RWPE1 (cell line): ENCODE measurements around the gene RASAL3.

Experiments used
- CTCF ChIA-PET: fragments of 350-600 bp; sonication (Branson Sonifier 250); formaldehyde crosslinking; extraction: SDS; loops from one replicate; lab custom pipeline; 2021; lab: Yijun Ruan, JAX
- POLR2A ChIA-PET: fragments of 400-600 bp; formaldehyde crosslinking; extraction: SDS; loops from one replicate; lab custom pipeline; 2020; ENCODE audit warnings: antibody characterized with exemption; ENCODE audit not compliant: low non-redundant PET; lab: Yijun Ruan, JAX
- DNase-seq: peaks from one replicate; pipeline ENCODE4 v3.0.0; 2012; ENCODE audit warnings: low spot score
- H3K27ac ChIP-seq: fragments of 450-650 bp; 2 replicates; pipeline ENCODE4 v1.5.1; 2017
- CTCF ChIP-seq: fragments of 450-650 bp; conservative IDR thresholded peaks from 2 replicates; pipeline ENCODE4 v1.5.1; 2017; ENCODE audit warnings: low read depth, mild to moderate bottlenecking

Gene RASAL3

GRCh38 chr19:15471639-15472101 lies 7.3 kb upstream of the RASAL3 start:
- TF ChIP-seq CTCF: no peak
- H3K27ac ChIP-seq: no peak overlapping the region
- CTCF ChIA-PET: no interaction called here
- POLR2A ChIA-PET: no interaction called here
- no peak for DNase-seq

GRCh38 chr19:15469513-15470297 lies 5.4 kb upstream of the RASAL3 start:
- H3K27ac ChIP-seq: no peak overlapping the region
- DNase-seq: no peak
- no peak for TF ChIP-seq CTCF
- POLR2A ChIA-PET: interaction anchor here (0.5 kb wide), 1 partner anchor 779 kb away, joined by 3 read pairs; no protein-coding TSS in a partner anchor
- CTCF ChIA-PET: interaction anchor here (0.8 kb wide), 1 partner anchor 33 kb away, joined by 3 read pairs; no protein-coding TSS in a partner anchor

GRCh38 chr19:15468675-15469512 lies 4.5 kb upstream of the RASAL3 start:
- H3K27ac ChIP-seq: no peak overlapping the region
- CTCF ChIA-PET: interaction anchor here (0.8 kb wide), 1 partner anchor 32 kb away, joined by 3 read pairs; no protein-coding TSS in a partner anchor
- POLR2A ChIA-PET: interaction anchor here (0.5 kb wide), 1 partner anchor 779 kb away, joined by 3 read pairs; no protein-coding TSS in a partner anchor
- no peak for TF ChIP-seq CTCF
- no peak for DNase-seq

GRCh38 chr19:15467734-15468214 lies 3.4 kb upstream of the RASAL3 start:
- TF ChIP-seq CTCF: no peak
- ChIA-PET CTCF (interaction anchor here (0.6 kb wide), 1 partner anchor 921 kb away, joined by 4 read pairs; no protein-coding TSS in a partner anchor), POLR2A (no interaction called here)
- DNase-seq: no peak
- no peak overlapping the region for H3K27ac ChIP-seq

GRCh38 chr19:15466851-15467733 lies 2.7 kb upstream of the RASAL3 start:
- CTCF ChIA-PET: interaction anchor here (0.7 kb wide), 1 partner anchor 14 kb away, joined by 3 read pairs; no protein-coding TSS in a partner anchor
- DNase-seq: no peak
- H3K27ac ChIP-seq: no peak overlapping the region
- no peak for TF ChIP-seq CTCF
- POLR2A ChIA-PET: no interaction called here
